Limb (tissue), 2 donors: ENCODE data around the gene SCN4A.
"Not testable (repeated sequence)": the region's sequence is repeated elsewhere in the genome, so short reads cannot be mapped to it uniquely, and the experiment has no call there.

Source experiments
- DNase-seq, 2 donors: peaks; one replicate each; pipeline ENCODE4 v3.0.0-alpha.2; 2016; ENCODE audit errors: extremely low spot score in 2 of 2

Gene SCN4A

DNA sequence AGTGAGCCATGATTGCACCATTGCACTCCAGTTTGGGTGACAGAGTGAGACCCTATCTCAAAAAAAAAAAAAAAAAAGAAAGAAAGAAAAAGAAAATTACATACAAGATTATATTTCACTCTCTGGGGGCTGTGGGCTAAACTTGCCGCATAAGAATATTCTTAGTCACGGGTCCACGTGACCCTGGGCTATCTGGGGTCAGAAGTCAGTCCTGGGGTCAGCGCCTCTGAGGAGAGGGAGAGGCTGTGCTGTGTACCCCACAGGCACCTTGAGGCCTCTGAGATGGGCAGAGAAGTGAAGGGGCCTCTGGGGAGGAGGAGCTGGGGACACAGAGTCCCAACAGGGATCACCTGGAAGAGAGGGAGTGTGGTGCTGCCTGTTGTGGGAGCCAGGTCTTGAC is 34.8 kb downstream of the SCN4A start:
- no peak for DNase-seq

- no peak for DNase-seq
Observed at GRCh38 chr17:63937319-63937718, 35.4 kb downstream of the SCN4A start.

DNA sequence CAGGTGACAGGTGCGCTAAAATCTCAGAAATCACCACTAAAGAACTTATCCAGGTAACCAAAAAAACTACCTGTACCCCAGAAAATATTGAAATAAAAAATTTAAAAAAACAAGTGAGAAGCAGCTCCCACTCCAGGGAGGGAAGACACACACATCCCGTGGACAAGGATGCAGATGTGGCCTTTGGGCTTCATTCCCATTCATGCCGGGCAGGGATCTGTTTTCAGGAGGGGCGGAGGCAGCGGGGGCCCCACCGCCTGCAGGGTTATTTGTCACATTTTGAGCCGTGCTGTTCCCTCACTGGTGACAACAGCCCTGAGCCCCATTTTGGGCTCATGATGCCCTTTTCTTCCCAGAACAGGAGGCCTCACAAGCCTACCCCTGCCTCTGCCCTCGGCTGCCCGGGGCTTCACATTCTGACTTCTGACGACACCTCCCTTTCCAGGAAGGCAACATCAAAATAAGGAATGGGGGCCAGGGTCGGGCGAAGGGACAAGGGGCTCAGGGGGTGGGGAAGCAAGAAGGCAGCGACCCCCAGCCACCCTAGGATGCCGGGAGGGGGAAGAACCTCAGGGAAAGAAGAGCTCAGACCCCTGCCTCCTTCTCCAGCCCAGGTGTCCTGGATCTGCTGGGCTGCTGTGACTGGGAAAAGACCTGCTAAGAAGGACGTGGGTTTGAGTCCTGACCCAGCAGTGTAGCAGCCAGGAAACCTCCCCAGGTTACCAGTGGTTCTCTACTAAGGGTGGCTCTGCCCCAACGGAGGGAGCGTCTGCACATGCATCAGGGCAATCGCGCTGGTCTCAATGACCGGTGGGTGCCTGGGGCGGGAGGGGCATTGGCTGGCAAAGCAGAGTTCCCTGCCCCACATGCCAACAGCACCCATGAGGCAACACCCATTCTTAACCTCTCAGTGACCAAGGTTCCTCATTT is 38.3 kb downstream of the SCN4A start:
- no peak for DNase-seq

DNA sequence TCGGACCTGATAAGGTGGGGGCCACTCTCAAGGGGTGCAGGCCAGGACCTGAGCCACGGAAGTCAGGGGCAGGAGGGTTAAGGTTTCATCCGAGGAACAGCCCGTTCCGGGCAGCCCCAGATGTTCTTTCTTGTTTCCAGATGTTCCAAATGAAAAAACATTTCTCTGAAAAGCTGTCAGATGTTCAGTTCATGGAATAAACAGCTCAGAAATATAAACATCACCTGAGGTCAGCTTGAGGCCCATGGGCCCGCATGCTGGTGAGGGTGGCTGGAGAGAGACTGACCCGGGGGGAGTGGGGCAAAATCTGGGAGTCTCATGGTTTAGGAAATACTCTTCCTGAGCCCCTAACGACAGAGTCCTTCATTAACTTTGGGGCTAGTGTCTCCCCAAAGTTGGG is 39.1 kb downstream of the SCN4A start:
- DNase-seq: no peak

GRCh38 chr17:63932721-63933120 is 40.0 kb downstream of the SCN4A start:
- DNase-seq: no peak

DNA sequence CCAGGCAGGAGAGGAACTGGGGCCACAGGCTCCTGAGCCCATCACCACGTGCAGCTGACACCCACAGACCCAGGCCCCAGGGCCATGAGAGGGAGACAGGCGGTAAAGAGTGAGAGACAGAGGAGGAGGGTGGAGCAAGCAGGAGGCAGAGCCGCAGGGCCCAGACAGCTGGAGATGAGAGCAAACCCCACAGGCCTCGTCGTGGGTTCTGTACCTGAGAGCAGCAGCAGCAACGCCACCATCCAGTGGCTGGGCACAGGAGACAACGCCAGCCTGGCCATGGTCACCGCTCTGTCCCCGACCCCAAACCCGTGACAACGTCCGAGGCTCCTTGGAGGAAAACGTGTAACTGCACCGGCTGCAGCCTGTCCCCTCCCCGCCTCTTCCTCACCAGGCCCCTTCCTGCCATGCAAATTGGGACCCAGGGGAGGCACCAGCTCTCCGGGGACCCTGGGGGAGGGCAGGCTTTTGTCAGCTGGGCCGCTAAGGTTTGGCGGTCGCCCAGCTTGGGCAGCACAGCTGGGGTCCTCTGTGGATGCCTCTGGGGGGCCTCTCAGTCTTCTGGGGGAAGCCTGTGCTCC is 40.6 kb downstream of the SCN4A start, which contains the start of gene CD79B:
CD79B (minus strand) TSS at position 351 of the 581 bp plus-strand sequence; CDS start at position 281, 70 bp downstream.
- no peak for DNase-seq

DNA sequence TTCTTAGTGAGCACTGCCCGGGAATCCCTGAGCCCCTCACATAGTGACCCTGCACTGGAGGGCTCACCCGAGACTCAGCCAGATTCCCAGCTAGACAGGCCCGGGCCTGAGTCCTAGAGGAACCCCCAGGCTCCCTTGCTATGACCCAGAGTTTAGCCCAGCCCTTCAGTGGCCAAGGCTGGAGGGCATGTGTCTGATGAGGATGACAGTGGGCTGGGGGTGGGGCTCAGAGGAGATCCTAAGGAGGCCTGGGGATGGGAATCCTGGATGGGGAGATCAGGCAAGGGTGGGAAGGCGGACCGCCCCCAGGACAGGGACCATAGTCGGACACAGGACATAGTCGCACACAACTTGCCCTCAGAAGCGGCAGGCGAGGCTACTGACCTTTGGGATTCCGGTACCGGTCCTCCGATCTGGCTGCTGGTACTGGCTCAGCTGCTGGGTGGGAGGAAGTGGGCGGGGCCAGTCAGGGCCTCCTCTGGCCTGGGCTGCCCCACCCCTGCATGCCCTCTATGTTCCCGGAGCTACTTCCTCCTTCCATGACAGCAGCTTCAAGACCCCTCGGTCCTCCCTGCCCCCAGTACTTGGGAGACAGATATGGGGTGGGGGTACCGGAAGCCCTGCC is 41.7 kb downstream of the SCN4A start:
- DNase-seq: no peak

DNA sequence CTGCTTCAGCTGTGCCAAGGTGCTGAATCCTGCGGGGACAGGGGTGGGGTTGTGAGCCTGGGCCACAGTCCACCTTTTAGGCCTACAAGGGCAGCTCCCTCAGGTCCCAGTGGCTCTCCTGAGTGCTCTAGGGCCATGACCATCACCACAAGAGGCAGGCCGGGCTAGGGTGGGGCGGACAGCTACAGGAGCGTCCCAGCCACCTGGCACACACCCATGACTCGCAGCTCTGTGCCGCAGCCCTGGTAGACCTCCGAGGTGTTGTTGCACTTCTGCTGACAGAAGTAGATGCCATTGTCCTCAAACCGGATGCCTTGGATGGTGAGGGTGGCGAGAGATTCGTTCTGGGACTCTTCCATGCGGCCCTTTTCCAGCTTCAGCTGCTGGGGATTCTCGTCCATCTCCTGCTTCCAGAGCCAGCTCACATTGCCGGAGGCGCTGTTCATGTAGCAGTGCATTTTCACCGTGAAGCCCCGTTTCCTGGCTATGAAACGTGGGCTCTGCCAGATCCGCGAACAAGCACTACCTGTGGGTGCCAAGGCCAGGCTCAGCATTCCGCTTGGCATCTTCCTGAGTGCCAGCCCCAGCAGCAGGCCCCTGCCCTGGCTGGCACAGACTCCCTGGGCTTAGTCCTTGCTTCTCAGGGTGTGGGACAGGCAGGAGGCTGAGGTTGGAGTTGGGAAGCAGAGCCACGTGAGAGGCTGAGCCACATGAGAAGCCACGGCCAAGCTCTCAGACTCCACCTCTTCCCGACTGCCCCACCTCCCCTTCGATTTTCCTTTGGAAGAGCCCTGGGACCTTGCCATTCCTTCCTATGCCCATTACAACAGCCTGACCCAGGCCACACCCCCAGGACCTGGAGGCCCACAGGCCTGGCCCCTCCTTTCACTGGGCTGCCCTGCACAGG is 42.6 kb downstream of the SCN4A start:
- no peak for DNase-seq

DNA sequence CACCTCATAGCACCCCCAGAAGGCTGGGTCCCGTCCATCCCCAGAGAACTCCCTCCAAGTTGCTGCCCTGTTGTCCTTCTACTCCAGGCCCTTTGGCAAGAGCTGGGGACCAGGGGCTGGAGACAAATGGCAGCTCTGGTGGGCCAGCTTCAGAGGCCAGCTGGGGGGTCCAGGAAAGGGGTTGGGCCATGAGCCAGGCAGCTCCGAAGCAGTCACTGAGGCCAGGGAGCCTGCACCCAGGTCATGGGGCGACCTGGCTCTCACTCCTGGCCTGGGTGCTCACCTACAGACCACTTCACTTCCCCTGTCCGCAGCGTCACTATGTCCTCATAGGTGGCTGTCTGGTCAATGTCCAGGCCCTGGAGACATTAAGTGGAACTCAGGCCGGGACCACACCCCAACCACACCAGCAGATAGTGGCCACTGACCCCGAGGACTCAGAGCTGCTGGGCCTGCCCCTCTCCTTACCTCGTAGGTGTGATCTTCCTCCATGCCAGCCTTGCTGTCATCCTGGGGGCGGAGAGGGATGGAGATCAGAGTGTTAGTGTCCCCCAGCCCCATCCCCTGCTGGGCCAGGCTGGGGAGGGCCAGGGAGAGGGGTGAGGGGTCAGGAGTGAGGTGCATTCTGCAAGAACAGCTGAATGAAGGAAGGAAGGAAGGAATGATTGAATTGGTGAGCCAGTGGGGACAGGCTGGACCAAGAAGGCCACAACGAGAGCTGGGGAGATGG is 43.6 kb downstream of the SCN4A start:
- DNase-seq: no peak

- DNase-seq: no peak
Observed at GRCh38 chr17:63928172-63928666, 44.5 kb downstream of the SCN4A start.

DNA sequence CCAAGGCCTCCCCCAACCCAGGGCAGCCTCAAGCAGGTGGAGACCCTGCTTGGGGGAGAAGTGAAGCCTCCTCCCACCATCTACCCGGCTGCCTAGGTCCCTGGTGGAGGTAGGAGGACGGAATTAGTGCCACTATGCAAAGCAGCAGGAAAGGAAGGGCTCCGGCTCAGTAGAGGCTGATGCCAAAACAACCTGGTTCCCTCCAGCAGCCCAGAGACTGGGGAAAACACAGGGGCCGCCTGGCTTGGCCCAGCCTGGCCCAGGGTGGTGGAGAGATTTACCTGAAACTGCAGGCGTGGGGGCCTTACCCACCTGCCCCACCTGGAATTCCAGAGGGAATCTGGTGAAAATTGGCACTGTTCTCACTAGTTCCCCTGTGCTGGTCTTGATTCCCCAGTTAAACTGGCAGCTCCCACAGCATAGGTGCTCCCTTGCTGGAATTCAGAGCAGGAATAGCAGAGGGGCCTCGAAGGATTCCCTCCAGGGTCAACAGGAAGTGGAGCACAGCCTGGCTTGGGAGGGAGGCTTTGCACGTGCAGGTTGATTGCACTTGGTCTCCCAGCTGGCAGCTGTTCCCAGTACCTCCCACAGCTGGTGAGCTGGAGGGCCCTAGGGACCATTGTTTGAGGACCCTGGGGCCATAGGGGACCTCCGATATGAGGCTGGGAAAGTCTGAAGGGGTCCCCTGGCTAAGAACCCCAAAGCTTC is 45.1 kb downstream of the SCN4A start:
- no peak for DNase-seq

- DNase-seq: no peak
Observed at GRCh38 chr17:63926164-63926563, 46.6 kb downstream of the SCN4A start.

DNA sequence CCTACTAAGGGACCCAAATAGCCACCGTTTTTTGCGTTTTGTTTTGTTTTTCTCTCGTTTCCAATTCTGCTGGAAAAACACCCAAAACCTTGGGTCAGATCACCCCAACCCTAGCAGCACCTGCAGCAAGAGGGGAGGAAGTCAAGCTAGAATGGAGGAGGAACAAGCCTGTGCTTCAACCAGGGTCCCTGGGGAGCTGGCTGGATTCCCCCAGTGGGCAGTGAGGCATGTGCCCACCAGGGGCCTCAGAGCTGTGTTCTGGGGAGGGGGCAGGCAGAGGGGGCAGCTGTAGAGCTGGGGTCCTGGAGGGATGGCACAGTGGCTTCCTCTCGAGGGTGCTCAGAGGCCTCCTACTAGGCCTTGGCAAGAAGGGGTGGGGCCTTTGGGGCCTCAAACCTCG is 47.1 kb downstream of the SCN4A start:
- no peak for DNase-seq

- not testable (repeated sequence) for DNase-seq
Observed at GRCh38 chr17:63922402-63922801, 50.3 kb downstream of the SCN4A start.

DNA sequence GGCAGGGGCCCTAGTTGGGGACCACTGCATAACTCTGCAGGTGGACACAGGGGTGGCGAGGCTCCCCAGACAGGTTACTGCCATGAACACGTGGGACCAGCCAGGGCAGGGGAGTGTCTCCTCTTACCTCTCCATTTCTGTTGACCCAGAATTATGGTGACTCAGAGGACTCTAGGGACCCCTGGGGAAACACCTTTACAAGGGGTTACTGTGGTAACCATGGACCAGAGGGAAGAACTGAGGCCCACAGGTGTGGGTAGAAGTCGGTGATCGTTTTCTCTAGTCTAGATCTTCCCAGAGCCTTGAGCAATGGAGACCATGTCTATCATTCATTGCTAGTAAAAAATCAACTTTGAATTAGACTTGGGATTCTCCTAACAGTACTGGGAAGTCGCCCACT is 51.9 kb downstream of the SCN4A start:
- DNase-seq: not testable (repeated sequence)

DNA sequence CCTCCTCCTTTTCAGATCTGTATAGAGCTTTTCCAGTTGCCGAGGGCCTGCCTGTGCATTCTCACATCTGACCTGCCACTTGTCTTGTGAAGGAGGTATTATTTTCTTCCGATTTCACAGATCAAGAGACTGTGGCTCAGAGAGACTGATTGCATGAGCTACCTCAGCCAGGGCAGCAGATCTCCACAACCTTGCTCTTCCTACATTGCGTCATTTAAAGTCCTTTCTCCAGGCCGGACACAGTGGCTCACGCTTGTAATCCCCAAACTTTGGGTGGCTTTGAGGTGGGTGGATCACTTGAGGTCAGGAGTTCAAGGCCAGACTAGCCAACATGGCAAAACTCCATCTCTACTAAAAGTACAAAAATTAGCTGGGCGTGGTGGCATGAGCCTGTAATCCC is 52.7 kb downstream of the SCN4A start:
- not testable (repeated sequence) for DNase-seq

GRCh38 chr17:63919311-63919723 is 53.4 kb downstream of the SCN4A start:
- peak; percentile 34 to 64 for DNase-seq

GRCh38 chr17:63918789-63919305 is 53.9 kb downstream of the SCN4A start, which contains the start of gene GH1:
TSS of gene GH1 (minus strand) at chr17:63918839. CDS start at chr17:63918776, 63 bp downstream.
- DNase-seq: not testable (repeated sequence)

DNA sequence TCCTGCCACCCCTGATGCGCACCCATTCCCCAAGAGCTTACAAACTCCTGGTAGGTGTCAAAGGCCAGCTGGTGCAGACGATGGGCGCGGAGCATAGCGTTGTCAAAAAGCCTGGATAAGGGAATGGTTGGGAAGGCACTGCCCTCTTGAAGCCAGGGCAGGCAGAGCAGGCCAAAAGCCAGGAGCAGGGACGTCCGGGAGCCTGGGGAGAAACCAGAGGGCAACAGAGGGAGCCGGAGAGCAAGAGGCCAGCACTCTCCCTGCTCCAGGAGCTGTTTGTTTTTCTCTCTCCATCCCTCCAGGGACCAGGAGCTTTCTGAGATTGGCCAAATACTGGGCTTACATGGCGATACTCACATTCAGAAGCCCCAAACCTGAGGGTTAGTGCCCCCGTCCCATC is 54.4 kb downstream of the SCN4A start:
- DNase-seq: no peak
